A549 (cell line): ENCODE measurements around the gene CCDC38. TPM values are rescaled to one million over a fixed set of nuclear protein-coding genes. Genes with fewer than 3 reads are reported as not detected.

ENCODE experiments used
- polyA plus RNA-seq, 4 experiments: library from polyadenylated mRNA; depleted of rRNA in 3 of 4; stranded (reverse); fragments of >200 nt; fragmentation: RNase III in 1 of 4; extraction: RNeasy Plus Mini Kit Qiagen cat#74134 plus additional on column Dnase treatment in 1 of 4; gene quantifications; 2 replicates in 3 of 4; 3 replicates in 1 of 4; pipeline ENCODE4 v1.2.3, GENCODE V29; 2011 to 2017

The CCDC38 gene
- polyA plus RNA-seq, 2 of the 4 experiments (the other 2 are of a cell fraction): 0.18 to 0.41 TPM

Other genes starting within 250 kb of the CCDC38 start
- gene NTN4, start 151.8 kb downstream of the CCDC38 start, polyA plus RNA-seq (2011; rRNA removed): 132 and 168 TPM in 2 replicates
- gene NTN4, start 151.8 kb downstream of the CCDC38 start, polyA plus RNA-seq (2017; fragmentation: RNase III; extraction: RNeasy Plus Mini Kit Qiagen cat#74134 plus additional on column Dnase treatment): 36.9 to 37.3 TPM (median 37.1 TPM) in 3 replicates
- gene SNRPF, start 83.7 kb downstream of the CCDC38 start, polyA plus RNA-seq (2011; rRNA removed): 45.8 and 66.3 TPM in 2 replicates
- 204 to 221 TPM (median 204 TPM) in 3 replicates for gene SNRPF, start 83.7 kb downstream of the CCDC38 start, polyA plus RNA-seq (2017; fragmentation: RNase III; extraction: RNeasy Plus Mini Kit Qiagen cat#74134 plus additional on column Dnase treatment)
- 7.7 and 8.8 TPM in 2 replicates for gene AMDHD1, start 717 bp upstream of the CCDC38 start, polyA plus RNA-seq (2011; rRNA removed)
- 3.5 to 4.1 TPM (median 4.1 TPM) in 3 replicates for gene AMDHD1, start 717 bp upstream of the CCDC38 start, polyA plus RNA-seq (2017; fragmentation: RNase III; extraction: RNeasy Plus Mini Kit Qiagen cat#74134 plus additional on column Dnase treatment)
- 0.43 and 0.50 TPM in 2 replicates for gene HAL, start 53.7 kb upstream of the CCDC38 start, polyA plus RNA-seq (2011; rRNA removed)
- gene HAL, start 53.7 kb upstream of the CCDC38 start, polyA plus RNA-seq (2017; fragmentation: RNase III; extraction: RNeasy Plus Mini Kit Qiagen cat#74134 plus additional on column Dnase treatment): 0.22 to 0.40 TPM (median 0.33 TPM) in 3 replicates
- gene LTA4H, start 93.0 kb upstream of the CCDC38 start, polyA plus RNA-seq (2011; rRNA removed): 162 and 174 TPM in 2 replicates
- 122 to 126 TPM (median 124 TPM) in 3 replicates for gene LTA4H, start 93.0 kb upstream of the CCDC38 start, polyA plus RNA-seq (2017; fragmentation: RNase III; extraction: RNeasy Plus Mini Kit Qiagen cat#74134 plus additional on column Dnase treatment)